Embryonic facial prominence (tissue), 1 donor: ENCODE results near the gene KCNK2.
"Not testable (repeated sequence)": the region's sequence is repeated elsewhere in the genome, so short reads cannot be mapped to it uniquely, and the experiment has no call there.

Source experiments
- DNase-seq: peaks from one replicate; pipeline ENCODE4 v3.0.0-alpha.2; 2016; ENCODE audit errors: extremely low spot score

The KCNK2 gene

DNA sequence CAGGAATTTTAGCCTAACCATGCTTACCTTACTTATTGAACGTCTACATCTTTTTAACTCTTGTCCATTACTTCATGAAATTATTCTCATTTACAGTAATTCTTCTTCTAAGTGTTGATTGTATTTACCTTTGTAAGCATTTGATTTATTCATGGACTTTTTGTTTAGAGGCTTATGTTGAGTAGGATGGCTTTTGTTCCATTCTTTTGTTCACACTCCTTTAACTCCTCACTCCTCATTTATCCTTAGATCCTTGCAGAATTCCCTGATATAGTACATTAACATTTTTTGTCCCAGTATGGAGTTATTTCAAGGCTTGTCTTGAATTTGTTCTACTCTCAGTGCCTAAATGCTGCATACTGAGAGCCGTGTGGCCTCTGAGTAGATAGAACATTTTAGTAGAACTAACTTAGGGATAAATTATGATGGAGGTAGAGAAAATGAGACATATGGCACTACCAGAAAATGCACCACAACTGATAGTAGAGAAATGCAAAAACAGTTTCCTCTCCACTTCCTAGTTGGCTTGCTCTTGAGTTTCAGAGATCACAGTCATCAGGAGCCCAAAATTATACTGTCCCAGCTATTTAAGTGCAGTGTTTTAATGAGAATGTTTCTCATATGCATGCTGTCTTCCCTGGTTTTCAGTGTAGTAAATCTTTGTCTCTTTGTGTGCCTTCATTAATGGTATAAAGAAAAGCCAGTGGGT lies 69.5 kb downstream of the KCNK2 start:
- no peak for DNase-seq

DNA sequence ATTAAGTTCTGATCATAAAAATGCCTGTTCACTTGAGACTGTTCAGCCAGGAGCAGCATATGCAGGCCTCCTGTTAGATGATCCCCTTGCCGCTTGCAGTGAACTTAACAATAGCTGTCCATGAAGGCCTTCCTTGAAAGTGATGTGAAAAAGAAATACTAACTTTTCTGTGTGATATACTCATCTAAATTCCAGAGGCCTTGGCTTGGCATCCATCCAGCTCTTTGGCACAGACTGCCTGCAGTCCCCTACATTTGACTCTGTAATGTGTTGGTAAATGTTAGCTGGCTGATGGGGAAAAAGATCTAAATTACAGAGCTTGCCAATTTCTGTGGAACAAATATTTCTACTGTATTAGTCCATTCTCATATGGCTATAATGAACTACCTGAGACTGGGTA lies 73.7 kb downstream of the KCNK2 start:
- DNase-seq: no peak

DNA sequence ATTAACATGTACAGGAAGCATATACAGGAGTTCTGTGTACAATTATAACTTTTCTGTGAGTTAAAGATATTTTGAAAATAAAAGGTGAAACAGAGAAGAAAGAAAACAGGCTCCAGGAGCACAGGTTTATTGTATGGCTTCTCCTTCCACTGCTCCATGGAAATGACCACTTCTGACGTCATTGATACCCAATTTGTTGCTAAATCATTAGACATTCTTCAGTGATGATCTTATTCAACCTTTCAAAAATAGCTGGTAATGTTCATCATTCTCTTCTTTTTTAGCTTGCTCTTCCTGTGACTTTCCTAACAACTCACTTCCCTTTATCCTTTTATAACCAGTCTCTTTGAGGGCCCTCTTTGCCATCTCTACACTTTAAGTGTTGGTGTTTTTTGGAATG lies 77.8 kb downstream of the KCNK2 start:
- DNase-seq: no peak

DNA sequence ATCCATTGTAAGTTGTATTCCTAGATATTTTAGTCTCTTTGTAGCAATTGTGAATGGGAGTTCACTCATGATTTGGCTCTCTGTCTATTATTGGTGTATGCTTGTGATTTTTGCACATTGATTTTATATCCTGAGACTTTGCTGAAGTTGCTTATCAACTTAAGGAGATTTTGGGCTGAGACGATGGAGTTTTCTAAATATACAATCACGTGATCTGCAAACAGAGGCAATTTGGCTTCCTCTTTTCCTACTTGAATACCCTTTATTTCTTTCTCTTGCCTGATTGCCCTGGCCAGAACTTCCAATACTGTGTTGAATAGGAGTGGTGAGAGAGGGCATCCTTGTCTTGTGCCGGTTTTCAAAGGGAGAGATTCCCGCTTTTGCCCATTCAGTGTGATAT lies 80.6 kb downstream of the KCNK2 start:
- DNase-seq: not testable (repeated sequence)

DNA sequence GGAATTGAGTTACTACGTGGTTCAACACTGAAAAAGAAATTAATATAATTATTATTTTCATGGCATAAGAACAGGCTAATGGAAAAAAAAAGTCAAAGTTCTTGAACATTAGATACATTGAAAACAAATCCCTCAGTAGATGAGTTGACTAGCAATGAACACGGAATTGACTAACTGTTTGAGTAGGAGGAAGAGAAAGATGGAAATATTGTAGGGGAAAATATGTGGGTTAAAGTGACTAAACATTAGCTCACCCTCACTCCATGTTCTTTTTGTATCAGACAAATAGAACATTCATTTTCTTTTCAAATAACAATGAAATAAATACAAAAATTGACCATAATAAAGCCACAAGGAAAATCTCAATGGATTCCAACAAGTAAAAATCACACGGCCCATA lies 84.3 kb downstream of the KCNK2 start:
- DNase-seq: no peak

DNA sequence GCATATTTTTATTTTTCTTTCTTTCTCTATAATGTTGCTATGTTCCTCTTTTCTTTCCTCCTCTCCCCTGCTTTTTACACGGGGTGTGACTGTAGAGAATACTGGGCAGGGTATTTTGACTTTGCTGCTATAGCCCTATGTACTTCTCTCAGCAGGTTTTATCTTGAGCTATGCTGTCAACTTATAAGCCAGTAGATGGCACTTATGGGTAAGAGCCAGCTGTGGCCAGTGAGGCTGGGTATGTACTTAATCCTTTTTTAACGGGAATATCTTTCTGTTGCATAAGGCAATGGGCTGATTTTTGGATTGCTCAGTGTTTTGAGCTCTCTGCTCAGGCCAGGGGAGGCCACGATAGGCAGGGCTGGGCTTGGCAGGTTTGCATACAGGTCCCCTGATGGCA lies 99.0 kb downstream of the KCNK2 start:
- no peak for DNase-seq

DNA sequence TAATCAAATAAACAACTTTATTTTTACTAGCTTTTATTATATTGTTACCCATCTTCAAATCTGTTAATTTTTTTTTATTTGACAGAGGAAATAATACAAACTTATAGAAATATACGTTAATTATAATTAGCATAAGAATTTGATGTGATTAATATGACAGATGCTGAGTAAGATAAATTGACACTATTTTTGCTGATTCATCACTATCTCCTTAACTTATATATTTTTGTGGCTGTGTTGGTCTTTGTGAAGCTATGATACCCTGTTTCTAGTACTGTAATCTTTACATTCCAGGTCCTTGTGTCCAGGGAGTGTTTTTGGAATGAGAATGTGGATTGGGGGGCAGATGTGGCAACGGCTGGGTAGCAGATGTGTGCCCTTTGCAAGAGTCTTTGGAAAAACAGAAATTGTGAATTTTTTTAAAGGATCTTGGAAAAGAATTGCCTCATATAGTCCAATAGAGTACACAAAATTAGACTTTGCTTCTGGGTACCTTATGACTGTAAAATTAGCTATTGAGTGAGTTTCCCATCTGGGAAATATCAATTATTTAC lies 102.6 kb downstream of the KCNK2 start:
- no peak for DNase-seq

DNA sequence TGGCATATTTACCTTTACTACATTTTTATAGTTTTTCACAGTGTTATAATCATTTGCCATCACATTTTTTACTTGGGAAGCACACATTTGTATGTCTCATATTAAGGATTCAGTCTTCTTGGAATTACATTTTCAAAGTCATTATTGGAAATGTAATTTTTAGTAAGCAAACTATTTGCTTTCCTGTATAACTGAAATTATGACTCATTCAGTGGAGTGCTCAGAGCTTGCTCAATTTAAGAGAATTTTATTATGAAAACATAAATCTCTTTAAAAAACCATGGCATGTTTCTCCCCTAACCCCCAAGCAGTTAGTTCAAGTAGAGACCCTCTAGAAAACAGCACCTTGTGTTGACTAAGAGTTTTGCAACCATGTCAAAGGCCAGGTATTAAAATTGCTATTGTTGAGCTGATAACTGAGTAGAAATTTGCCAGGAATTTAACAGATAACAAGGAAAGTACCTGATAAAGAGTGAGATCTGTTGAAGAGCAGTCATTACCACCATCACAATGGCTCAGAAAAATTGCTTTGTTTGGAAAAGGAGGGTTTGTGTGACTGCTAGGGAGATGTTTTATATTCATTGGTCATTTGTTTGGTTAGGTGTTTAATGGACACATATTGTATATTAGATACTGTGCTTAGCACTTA lies 105.9 kb downstream of the KCNK2 start:
- DNase-seq: no peak

DNA sequence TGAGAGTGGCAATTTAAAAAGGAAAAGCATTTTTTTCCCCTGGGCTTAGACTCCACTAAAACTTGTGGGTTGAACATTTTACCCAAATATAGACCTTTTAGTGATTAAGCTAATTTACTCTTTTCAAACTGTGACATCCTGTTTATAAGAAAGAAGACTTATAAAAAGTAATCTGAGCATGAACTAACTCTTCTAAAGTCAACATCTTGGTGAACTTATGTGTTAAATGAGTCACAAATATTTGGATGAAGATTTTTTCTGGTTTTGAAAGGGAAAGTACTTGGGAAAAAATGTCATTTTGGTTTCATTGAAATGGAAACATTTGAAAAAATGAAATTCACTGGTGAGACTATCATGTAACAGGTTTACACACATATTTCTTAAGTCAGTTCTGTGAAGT lies 109.8 kb downstream of the KCNK2 start:
- DNase-seq: no peak

DNA sequence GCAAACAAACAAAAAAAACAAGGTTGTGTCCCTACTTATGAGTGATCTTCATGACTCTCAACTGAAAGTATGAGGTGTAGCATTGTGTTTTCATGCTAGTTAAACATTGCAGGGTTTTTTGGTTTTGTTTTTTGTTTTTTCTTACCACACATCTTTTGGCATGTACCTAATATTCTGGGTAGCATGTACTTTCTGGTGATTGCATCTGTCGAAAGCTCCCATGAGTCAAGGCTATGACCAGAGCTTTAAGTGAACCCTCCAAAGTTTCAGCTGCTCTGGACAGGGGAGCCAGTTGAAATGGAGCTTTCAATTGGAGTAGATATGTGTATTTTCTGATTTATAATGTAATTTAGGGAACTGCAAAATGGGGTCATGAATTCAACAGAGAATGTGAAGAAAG lies 115.5 kb downstream of the KCNK2 start:
- DNase-seq: no peak

DNA sequence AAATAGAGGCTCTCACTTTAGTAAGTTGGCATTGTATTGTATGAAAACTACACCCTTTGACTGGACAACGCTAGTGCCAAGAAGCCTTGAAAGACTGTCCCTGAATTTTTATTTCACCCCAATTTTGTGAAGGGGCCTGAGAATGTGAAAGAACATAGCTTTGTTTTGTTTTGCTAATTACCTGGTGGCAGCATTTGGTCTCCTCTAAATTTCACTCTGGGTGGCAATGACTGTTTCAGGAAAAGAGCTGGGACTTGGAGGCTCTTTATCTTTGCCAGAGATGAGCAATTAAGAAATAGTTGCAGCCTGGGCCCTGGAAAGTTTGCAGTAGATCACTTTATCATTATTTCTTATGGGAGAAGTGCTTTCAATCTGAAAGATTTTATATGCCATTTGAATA lies 117.6 kb downstream of the KCNK2 start:
- no peak for DNase-seq

DNA sequence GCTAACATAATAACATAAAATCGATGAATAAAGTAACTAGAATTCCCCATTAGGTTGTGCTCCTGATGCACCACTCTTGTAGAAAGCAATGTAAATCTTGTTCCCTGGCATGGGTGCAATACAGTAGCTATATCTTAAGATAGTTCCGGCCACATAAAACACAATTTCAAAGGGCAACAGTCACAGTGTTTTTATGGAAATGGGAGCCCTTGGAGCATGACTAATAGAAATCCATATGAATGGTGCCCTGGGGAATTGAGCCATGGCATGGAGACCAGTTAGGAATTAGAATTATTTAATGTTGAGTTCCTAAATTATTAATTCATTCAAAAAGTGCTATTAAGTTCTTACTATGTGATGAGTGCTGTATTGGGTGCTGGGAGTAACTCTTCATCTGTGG lies 118.7 kb downstream of the KCNK2 start:
- no peak for DNase-seq

DNA sequence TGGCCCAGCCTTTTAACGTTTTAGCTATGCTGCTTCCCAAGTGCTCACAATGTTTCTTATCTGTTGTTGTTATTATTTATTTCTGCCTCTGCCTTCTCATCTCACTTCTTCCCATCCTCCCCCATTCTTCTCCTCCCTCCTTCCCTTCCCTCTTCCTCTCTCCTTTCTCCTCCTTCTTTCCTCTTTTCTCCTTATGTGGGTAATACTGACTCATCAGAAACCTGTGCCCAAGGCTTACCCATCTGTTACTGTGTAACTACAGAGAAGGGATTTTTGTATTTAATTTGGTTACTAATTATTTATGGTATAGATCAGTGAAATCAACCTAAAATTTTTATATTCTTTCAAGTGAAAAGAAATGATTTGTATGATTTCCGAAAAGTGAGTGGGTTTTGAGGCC lies 120.3 kb downstream of the KCNK2 start:
- no peak for DNase-seq

DNA sequence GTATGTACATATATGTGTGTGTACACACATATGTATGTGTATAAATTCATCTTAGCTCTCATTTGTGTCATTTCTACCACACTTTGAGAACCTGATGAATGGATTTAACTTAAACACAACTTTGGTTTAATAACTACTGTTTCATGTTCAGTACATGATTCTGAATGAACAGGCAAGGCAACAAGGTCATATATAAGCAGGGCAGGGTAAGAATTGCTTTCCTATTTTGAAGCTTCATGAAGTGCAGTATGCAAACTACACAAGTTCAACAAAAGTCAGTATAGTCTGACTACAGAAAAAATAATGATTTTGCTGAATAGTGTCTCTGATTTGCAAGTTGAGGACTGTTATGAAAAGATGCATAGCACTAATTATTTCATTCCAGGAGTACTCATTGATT lies 127.6 kb downstream of the KCNK2 start:
- no peak for DNase-seq

DNA sequence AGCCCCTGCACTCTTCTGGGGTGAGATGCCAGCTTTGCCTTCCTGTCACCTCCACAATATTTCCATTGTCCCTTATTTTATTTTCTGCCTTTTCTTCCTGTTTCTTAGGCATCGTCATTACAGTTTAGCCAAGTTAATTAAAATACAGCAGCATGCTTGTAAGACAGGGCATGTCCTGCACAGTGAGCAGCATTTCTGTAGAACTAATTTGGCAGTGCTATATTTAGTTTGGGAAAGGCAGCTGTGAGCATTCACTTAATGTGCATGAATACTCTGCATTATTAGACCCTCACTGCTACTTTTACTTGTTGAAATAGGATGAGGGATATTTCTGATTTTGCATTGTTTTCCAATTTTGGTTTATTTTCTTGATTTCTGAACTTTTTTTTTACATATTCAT lies 133.3 kb downstream of the KCNK2 start:
- no peak for DNase-seq

DNA sequence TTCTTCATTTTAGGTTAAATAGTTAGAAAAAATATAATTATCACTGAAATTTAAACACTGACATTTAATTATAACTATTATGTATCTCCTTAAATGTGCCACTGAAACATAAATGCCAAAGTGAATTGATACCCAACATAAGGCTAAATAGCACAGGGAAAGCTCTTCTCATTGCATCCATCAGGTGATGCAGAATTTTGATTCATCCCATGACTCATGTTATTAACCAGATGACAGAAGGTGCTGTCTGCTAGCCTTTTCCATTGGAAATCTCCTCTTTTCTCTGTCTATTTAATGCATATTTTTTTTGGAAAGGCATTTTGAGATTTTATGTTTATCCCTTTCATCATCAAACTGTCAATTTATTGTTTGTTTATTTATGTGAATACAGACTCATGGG lies 136.8 kb downstream of the KCNK2 start:
- DNase-seq: no peak

DNA sequence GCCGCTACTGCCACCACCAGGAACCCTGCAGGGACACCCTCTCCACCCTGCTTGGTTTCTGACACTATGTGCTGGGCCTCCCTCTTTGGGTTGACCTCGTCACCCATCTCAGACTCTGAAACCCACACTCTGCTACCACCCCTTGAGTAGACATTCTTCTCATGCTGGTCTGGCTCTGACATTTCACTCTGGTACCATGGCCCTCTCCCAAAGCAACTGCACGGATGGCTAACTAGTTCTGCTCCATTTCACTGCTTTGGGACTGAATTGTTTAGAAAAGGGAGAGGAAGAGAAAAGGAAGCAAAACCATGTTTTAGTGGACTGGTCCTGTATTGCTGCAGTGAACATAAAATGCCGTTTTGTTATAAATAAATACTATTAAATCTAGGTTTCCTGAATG lies 137.8 kb downstream of the KCNK2 start:
- DNase-seq: no peak

DNA sequence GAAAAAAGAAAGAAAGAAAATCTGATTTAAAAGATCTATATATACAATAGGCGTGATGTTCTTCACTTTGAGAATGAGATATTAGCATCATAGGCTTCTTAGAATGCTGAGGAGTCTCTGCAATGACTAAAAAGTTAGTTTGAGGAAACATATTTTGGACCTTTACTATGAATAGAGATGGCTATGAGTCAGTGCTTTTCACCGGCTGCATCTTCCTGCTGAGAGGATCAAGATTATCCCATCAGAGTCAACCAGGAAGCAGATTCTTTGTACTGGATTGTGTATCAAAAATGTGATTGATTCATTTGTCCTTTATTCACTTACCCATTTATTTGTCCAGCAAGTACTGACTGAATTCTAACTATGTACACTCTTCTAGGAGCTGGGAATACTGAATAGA lies 144.2 kb downstream of the KCNK2 start:
- no peak for DNase-seq

DNA sequence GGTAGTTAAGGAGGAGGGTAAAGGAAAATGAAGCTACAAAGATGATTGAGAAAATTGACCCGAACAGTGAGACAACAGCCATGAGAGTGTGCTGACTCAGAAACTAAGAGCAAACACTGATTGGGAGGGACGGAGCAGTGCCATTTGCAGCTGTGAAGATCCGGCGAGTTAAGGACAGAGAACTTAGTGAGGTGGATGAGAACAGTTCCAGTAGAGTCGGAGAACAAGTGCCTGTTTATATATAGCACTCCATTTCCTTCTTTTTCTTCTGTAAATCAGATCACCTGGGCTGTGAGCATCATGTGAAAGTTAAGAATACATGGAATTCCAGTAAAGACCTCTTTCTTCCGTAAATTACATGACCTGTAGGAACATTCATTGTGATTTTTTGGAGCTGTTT lies 145.7 kb downstream of the KCNK2 start:
- DNase-seq: no peak

DNA sequence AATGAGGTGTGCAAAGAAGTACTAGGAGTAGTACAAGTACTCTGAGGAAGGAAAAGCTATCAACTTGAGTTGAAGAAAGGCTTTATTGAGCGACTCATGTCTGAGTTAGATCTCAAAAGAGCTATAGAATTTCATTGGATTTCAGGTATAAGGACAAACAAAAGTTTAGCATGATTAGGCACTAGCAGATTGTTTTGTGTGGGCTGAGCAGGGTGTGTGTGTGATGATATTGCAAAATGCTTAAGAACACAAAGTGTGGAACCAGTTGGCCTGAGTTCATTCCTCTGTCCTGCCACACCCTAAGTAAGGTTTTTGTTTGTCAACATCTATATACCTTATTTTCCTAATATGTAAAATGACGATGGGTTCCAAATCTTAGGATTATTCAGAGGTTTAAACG lies 158.9 kb downstream of the KCNK2 start:
- DNase-seq: no peak

DNA sequence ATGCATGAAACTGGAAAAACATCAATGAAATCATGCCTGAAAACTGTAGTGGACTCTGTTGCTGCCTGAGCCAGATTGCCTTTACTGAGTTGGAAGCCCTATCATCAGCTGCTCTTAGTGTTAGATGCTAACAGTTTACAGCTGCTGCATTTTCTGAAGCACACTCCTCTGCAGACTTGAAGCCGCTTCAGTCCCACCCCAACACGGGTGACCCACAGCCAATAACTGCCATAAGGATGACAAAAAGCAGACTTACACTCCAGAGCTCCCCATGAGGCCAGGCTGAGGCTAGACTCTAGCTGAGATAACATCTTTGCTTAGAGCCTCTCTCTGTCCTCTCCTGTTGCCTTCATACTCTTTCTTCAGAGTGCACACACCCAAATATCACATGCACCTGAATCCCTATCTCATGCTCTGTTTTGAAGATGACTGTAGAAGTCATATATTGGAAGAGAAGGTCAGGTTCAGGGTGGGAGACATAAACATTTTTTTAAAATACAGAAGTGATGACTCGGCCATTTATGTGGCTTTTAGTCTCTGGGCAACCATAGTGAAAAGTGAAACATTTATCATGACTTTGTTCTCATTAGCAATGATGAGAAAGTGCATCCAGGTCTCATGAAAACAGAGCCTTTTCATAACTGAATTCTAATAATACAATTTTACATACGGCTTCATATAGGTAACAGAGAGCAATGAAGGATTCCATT lies 161.0 kb downstream of the KCNK2 start:
- DNase-seq: no peak

DNA sequence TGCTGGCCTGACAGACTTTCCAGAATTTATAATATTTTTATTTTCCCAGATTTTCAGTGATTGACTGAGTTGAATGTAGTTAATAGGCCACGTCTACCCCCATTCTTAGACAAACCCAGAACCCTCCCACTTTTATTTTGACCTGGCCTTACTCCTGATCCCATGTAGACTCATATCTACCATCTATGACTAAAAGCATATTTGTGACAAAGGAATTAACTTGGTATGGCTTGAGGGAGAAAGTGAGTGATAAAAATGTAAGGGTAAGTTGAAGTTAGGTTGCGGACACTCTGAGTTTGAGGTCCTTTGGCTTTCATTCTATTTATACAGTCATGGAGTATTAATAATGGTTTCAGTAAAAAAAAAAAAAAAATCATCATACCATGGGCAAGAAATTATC lies 168.4 kb downstream of the KCNK2 start:
- DNase-seq: no peak

DNA sequence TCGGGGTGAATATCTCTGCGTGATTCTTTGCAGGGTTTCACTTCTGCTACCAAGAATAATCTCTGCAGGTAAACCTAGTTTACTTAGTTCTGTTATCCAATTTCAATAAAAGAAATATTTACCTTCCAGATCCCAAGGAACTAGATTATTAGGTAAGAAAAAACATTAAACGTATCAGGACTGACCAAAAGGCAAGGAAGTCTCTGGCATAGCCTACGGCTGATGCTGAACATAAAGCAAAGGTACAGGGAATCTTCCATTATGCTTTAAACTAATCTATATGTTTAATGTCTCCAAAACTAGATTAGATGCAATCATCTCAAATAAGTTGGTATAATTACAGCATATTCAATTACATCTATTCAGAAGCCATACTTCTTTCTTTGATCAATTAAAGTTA lies 168.9 kb downstream of the KCNK2 start:
- no peak for DNase-seq
